SK-N-SH treated with all-trans-retinoic acid at 6 μM for 48 hours (cell line): Measurements from ENCODE around the gene DSTYK.

Experiments
- ATAC-seq: fragments of 200-7000 bp; cut with Tn5 transposase; 3 replicates; pipeline ENCODE4 v1.9.1; 2020; ENCODE audit warnings: mild to moderate bottlenecking, moderate library complexity
- ARNTL ChIP-seq: fragments of 450-650 bp; formaldehyde crosslinking; IDR thresholded peaks from 2 replicates; pipeline ENCODE4 v1.5.0; 2020; ENCODE audit warnings: low read depth, mild to moderate bottlenecking, moderate library complexity, borderline replicate concordance
- BACH2 ChIP-seq: fragments of 250-450 bp; sonication (Bioruptor Pico); IDR thresholded peaks from 2 replicates; pipeline ENCODE4 v1.9.0; 2021; ENCODE audit warnings: mild to moderate bottlenecking, borderline replicate concordance
- CSDC2 ChIP-seq: fragments of 250-450 bp; sonication (Bioruptor Pico); IDR thresholded peaks from 2 replicates; pipeline ENCODE4 v1.5.0; 2020; ENCODE audit warnings: mild to moderate bottlenecking, moderate library complexity
- CSRNP3 ChIP-seq: fragments of 250-450 bp; sonication (Bioruptor Pico); IDR thresholded peaks from 2 replicates; pipeline ENCODE4 v1.5.1; 2021; ENCODE audit warnings: mild to moderate bottlenecking, moderate library complexity
- GLIS3 ChIP-seq: fragments of 250-450 bp; sonication (Bioruptor Pico); IDR thresholded peaks from 2 replicates; pipeline ENCODE4 v1.5.0; 2020; ENCODE audit warnings: mild to moderate bottlenecking, moderate library complexity
- ISL1 ChIP-seq: fragments of 250-450 bp; sonication (Bioruptor Pico); IDR thresholded peaks from 2 replicates; pipeline ENCODE4 v2.1.2; 2022; ENCODE audit warnings: mild to moderate bottlenecking, moderate library complexity
- OSR1 ChIP-seq: fragments of 250-450 bp; sonication (Bioruptor Pico); IDR thresholded peaks from 2 replicates; pipeline ENCODE4 v1.8.0; 2022; ENCODE audit warnings: moderate library complexity, mild to moderate bottlenecking, inconsistent platforms
- PPARA ChIP-seq: fragments of 250-450 bp; sonication (Bioruptor Pico); IDR thresholded peaks from 2 replicates; pipeline ENCODE4 v1.5.0; 2020; ENCODE audit warnings: mild to moderate bottlenecking, borderline replicate concordance
- RARB ChIP-seq: fragments of 250-450 bp; sonication (Bioruptor Pico); IDR thresholded peaks from 2 replicates; pipeline ENCODE4 v1.8.0; 2021; ENCODE audit warnings: mild to moderate bottlenecking, moderate library complexity
- TCF4 ChIP-seq: fragments of 250-450 bp; sonication (Bioruptor Pico); IDR thresholded peaks from 2 replicates; pipeline ENCODE4 v1.8.0; 2021; ENCODE audit warnings: mild to moderate bottlenecking, moderate library complexity, borderline replicate concordance
- TSHZ2 ChIP-seq: fragments of 250-450 bp; sonication (Bioruptor Pico); IDR thresholded peaks from 2 replicates; pipeline ENCODE4 v1.5.0; 2020; ENCODE audit warnings: mild to moderate bottlenecking, moderate library complexity
- ZC3H10 ChIP-seq: fragments of 250-450 bp; sonication (Bioruptor Pico); IDR thresholded peaks from 2 replicates; pipeline ENCODE4 v1.5.1; 2021; ENCODE audit warnings: mild to moderate bottlenecking, moderate library complexity
- ZFP3 ChIP-seq: fragments of 250-450 bp; sonication (Bioruptor Pico); IDR thresholded peaks from 2 replicates; pipeline ENCODE4 v1.5.0; 2020; ENCODE audit warnings: mild to moderate bottlenecking, moderate library complexity
- ZFP30 ChIP-seq: fragments of 450-650 bp; formaldehyde crosslinking; IDR thresholded peaks from 2 replicates; pipeline ENCODE4 v1.5.0; 2022; ENCODE audit warnings: mild to moderate bottlenecking, moderate library complexity
- ZNF565 ChIP-seq: fragments of 450-650 bp; formaldehyde crosslinking; conservative IDR thresholded peaks from 2 replicates; pipeline ENCODE4 v1.5.0; 2020; ENCODE audit warnings: low read depth, mild to moderate bottlenecking, moderate library complexity
- ZNF70 ChIP-seq: fragments of 450-650 bp; formaldehyde crosslinking; IDR thresholded peaks from 2 replicates; pipeline ENCODE4 v1.5.0; 2020; ENCODE audit warnings: mild to moderate bottlenecking, moderate library complexity
- ZNF8 ChIP-seq: fragments of 450-650 bp; formaldehyde crosslinking; IDR thresholded peaks from 2 replicates; pipeline ENCODE4 v1.5.0; 2020; ENCODE audit warnings: mild to moderate bottlenecking, moderate library complexity
- TF ChIP-seq, protein P1 (sequence below): fragments of 250-450 bp; sonication (Bioruptor Pico); IDR thresholded peaks from 2 replicates; pipeline ENCODE4 v1.8.0; 2020; ENCODE audit warnings: mild to moderate bottlenecking, moderate library complexity, borderline replicate concordance
- TF ChIP-seq, protein P2 (sequence below): fragments of 250-450 bp; sonication (Bioruptor Pico); IDR thresholded peaks from 2 replicates; pipeline ENCODE4 v1.5.1; 2020; ENCODE audit warnings: low read depth, mild to moderate bottlenecking, moderate library complexity
- TF ChIP-seq, protein P3 (sequence below): fragments of 250-450 bp; sonication (Bioruptor Pico); IDR thresholded peaks from 2 replicates; pipeline ENCODE4 v1.8.0; 2021; ENCODE audit warnings: low read depth, mild to moderate bottlenecking, moderate library complexity, borderline replicate concordance

Gene DSTYK

GRCh38 chr1:205246351-205247119, 35.0 kb upstream of the DSTYK start (continued):
- no peak for TF ChIP-seq TSHZ2 (CRISPR knock-in tag)
- TF ChIP-seq, protein P1, sequence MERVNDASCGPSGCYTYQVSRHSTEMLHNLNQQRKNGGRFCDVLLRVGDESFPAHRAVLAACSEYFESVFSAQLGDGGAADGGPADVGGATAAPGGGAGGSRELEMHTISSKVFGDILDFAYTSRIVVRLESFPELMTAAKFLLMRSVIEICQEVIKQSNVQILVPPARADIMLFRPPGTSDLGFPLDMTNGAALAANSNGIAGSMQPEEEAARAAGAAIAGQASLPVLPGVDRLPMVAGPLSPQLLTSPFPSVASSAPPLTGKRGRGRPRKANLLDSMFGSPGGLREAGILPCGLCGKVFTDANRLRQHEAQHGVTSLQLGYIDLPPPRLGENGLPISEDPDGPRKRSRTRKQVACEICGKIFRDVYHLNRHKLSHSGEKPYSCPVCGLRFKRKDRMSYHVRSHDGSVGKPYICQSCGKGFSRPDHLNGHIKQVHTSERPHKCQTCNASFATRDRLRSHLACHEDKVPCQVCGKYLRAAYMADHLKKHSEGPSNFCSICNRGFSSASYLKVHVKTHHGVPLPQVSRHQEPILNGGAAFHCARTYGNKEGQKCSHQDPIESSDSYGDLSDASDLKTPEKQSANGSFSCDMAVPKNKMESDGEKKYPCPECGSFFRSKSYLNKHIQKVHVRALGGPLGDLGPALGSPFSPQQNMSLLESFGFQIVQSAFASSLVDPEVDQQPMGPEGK (CRISPR knock-in tag): no peak
- TF ChIP-seq ZFP3 (CRISPR knock-in tag): no peak
- TF ChIP-seq PPARA: no peak

- TF ChIP-seq, protein P2, sequence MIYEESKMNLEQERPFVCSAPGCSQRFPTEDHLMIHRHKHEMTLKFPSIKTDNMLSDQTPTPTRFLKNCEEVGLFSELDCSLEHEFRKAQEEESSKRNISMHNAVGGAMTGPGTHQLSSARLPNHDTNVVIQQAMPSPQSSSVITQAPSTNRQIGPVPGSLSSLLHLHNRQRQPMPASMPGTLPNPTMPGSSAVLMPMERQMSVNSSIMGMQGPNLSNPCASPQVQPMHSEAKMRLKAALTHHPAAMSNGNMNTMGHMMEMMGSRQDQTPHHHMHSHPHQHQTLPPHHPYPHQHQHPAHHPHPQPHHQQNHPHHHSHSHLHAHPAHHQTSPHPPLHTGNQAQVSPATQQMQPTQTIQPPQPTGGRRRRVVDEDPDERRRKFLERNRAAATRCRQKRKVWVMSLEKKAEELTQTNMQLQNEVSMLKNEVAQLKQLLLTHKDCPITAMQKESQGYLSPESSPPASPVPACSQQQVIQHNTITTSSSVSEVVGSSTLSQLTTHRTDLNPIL (CRISPR knock-in tag): no peak
- TF ChIP-seq TCF4 (CRISPR knock-in tag) (no peak), ARNTL (CRISPR knock-in tag) (no peak), ZNF70 (CRISPR knock-in tag) (no peak), PPARA (no peak), GLIS3 (CRISPR knock-in tag) (no peak), ZNF565 (no peak), CSRNP3 (CRISPR knock-in tag) (no peak), ZC3H10 (CRISPR knock-in tag) (no peak), ZFP3 (CRISPR knock-in tag) (no peak), BACH2 (CRISPR knock-in tag) (no peak), ZFP30 (no peak), ZNF8 (CRISPR knock-in tag) (no peak), CSDC2 (CRISPR knock-in tag) (no peak), ISL1 (CRISPR knock-in tag) (no peak), OSR1 (no peak), RARB (no peak)
- TF ChIP-seq, protein P3, sequence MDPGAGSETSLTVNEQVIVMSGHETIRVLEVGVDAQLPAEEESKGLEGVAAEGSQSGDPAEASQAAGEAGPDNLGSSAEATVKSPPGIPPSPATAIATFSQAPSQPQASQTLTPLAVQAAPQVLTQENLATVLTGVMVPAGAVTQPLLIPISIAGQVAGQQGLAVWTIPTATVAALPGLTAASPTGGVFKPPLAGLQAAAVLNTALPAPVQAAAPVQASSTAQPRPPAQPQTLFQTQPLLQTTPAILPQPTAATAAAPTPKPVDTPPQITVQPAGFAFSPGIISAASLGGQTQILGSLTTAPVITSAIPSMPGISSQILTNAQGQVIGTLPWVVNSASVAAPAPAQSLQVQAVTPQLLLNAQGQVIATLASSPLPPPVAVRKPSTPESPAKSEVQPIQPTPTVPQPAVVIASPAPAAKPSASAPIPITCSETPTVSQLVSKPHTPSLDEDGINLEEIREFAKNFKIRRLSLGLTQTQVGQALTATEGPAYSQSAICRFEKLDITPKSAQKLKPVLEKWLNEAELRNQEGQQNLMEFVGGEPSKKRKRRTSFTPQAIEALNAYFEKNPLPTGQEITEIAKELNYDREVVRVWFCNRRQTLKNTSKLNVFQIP: no peak
- no peak for ATAC-seq
These were observed 33.6 kb upstream of the DSTYK start for GRCh38 chr1:205245096-205245495.

- TF ChIP-seq PPARA (no peak), TSHZ2 (CRISPR knock-in tag) (no peak), RARB (no peak), ZNF565 (no peak), CSDC2 (CRISPR knock-in tag) (no peak), ISL1 (CRISPR knock-in tag) (no peak)
- TF ChIP-seq, protein P1 (CRISPR knock-in tag): no peak
- ATAC-seq: no peak
These were observed 32.9 kb upstream of the DSTYK start for GRCh38 chr1:205244384-205244783.
